Neural crest cell (in vitro differentiated cells): ENCODE data around the gene RBM42. TPM values are rescaled to one million over a fixed set of nuclear protein-coding genes. Genes with fewer than 3 reads are reported as not detected.

Experiments used
- DNase-seq: peaks from one replicate; pipeline ENCODE4 v3.0.0; 2021; ENCODE audit warnings: low read depth, mixed read lengths, low spot score
- H3K27ac Mint-ChIP-seq: one replicate; pipeline ENCODE4 v1.8.0; 2021; ENCODE audit warnings: mild to moderate bottlenecking, mixed read lengths; ENCODE audit not compliant: unreplicated experiment
- H3K27me3 Mint-ChIP-seq: 2 replicates; pipeline ENCODE4 v1.8.0; 2021; ENCODE audit warnings: low read depth, mild to moderate bottlenecking, mixed read lengths
- H3K36me3 Mint-ChIP-seq: 2 replicates; pipeline ENCODE4 v1.8.0; 2021; ENCODE audit warnings: low read depth, mild to moderate bottlenecking, mixed read lengths
- H3K4me1 Mint-ChIP-seq: 2 replicates; pipeline ENCODE4 v1.8.0; 2021; ENCODE audit warnings: mixed read lengths
- H3K4me3 Mint-ChIP-seq: one replicate; pipeline ENCODE4 v1.8.0; 2021; ENCODE audit warnings: mild to moderate bottlenecking, mixed read lengths
- H3K9me3 Mint-ChIP-seq: 2 replicates; pipeline ENCODE4 v1.8.0; 2021; ENCODE audit warnings: mixed read lengths
- CTCF ChIP-seq: fragments of 200-600 bp; sonication (generic); conservative IDR thresholded peaks from 2 replicates; pipeline ENCODE4 v1.5.0; 2021; ENCODE audit warnings: antibody characterized with exemption, mild to moderate bottlenecking
- long read RNA-seq: library from polyadenylated mRNA; unstranded; transcript quantifications from one replicate; pipeline ENCODE4 v2.0.0, GENCODE V29; 2020
- total RNA-seq: library from RNA; stranded (reverse); gene quantifications from 2 replicates; pipeline ENCODE4 v1.2.1, GENCODE V29; 2021

Gene RBM42, protein sequence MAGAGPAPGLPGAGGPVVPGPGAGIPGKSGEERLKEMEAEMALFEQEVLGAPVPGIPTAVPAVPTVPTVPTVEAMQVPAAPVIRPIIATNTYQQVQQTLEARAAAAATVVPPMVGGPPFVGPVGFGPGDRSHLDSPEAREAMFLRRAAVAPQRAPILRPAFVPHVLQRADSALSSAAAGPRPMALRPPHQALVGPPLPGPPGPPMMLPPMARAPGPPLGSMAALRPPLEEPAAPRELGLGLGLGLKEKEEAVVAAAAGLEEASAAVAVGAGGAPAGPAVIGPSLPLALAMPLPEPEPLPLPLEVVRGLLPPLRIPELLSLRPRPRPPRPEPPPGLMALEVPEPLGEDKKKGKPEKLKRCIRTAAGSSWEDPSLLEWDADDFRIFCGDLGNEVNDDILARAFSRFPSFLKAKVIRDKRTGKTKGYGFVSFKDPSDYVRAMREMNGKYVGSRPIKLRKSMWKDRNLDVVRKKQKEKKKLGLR
- total RNA-seq, result 88.1 and 96.8 TPM in 2 replicates
- long read RNA-seq, partial matches to known transcripts, result 0 of 2 reads
- long read RNA-seq, other reads (novel, unspliced or antisense), result 2 of 2 reads

DNA sequence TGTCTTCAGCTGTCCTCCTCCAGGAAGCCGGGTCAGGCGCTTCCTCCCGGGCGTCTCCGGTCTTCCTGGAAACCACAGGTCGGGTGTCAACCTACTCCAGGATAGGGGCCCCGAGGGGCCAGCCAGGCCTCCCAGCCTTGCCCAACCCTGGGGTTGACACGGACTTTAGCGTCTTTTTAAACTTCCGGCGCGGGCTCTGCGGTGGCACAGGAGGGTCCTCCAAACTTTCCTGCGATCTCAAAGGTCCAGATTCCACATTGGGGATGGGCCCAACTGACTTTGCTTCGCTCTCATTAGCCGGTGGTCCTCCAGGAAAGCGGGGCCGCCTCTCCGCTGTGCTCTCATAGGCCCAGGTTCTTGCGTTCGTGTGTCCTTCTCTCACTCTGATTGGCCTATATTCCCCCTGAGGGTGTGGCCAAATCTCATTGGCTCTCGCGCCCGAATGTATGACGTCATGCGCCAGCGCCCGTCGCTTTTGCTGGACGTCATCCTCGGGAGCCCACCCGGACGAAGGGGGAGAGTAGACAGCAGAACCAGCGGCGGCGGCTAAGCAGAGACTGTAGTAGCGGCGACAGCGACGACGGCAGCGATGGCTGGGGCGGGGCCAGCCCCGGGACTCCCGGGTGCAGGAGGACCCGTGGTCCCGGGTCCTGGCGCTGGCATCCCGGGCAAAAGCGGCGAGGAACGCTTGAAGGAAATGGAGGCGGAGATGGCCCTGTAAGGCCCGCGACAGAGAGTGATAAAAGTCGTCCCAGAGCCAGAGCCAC lies at the start of gene RBM42:
Gene RBM42, plus strand, starts transcription at position 472 of the 767 bp plus-strand sequence. Its CDS starts 118 bp downstream, at position 590.
- DNase-seq, result peak; percentile 97
- peak within 1 kb of the TSS; percentile 69 for H3K27ac Mint-ChIP-seq
- no peaks in the 10 kb centered on the region for H3K27me3 Mint-ChIP-seq
- peaks cover 15% of the 10 kb centered on the region for H3K4me1 Mint-ChIP-seq
- H3K4me3 Mint-ChIP-seq, result peak within 1 kb of the TSS; percentile 95
- peaks cover 3% of the 10 kb centered on the region for H3K36me3 Mint-ChIP-seq
- H3K9me3 Mint-ChIP-seq, result no peaks in the 10 kb centered on the region
- TF ChIP-seq CTCF, result no peak

DNA sequence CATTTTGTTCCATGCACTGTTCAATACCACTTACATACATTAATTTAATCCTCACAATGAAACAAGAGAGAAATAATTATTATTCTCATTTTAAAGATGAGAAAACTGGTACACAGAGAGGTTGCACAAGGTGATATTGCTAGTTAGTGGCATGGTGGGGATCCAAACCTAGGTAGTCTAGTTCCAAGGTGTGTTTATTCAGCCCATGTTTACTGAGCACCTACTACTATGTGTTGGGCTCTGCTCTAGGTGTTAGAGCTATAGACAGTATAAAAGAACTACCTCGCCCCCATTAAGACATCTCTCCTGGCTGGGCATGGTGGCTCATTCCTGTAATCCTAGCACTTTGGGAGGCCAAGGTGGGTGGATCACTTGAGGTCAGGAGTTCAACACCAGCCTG lies 46.1 kb upstream of the RBM42 start:
- no peak for TF ChIP-seq CTCF
- H3K36me3 Mint-ChIP-seq, result no peaks in the 10 kb centered on the region

GRCh38 chr19:35585848-35586247 lies 43.0 kb upstream of the RBM42 start, which contains the start of gene PMIS2:
PMIS2 (plus strand) TSS chr19:35586173; CDS start chr19:35586260, 87 bp downstream.
- no peak within 1 kb of the TSS for H3K4me3 Mint-ChIP-seq
- no peak for DNase-seq
- H3K36me3 Mint-ChIP-seq, result no peaks in the 10 kb centered on the region
- peaks cover 64% of the 10 kb centered on the region for H3K27me3 Mint-ChIP-seq
- H3K4me1 Mint-ChIP-seq, result no peaks in the 10 kb centered on the region
- no peaks in the 10 kb centered on the region for H3K9me3 Mint-ChIP-seq
- no peak within 1 kb of the TSS for H3K27ac Mint-ChIP-seq
- TF ChIP-seq CTCF, result no peak

More for the DNA sequence above, 46.1 kb upstream of the RBM42 start:
- Mint-ChIP-seq H3K4me1 (no peaks in the 10 kb centered on the region), H3K27me3 (peaks cover 48% of the 10 kb centered on the region), H3K27ac (no peak overlapping the region), H3K9me3 (peaks cover 1% of the 10 kb centered on the region), H3K4me3 (no peak overlapping the region)
- DNase-seq, result no peak

- H3K4me3 Mint-ChIP-seq, result no peak overlapping the region
- no peaks in the 10 kb centered on the region for H3K9me3 Mint-ChIP-seq
- DNase-seq, result no peak
- no peaks in the 10 kb centered on the region for H3K36me3 Mint-ChIP-seq
- no peak for TF ChIP-seq CTCF
- peaks cover 64% of the 10 kb centered on the region for H3K27me3 Mint-ChIP-seq
- no peaks in the 10 kb centered on the region for H3K4me1 Mint-ChIP-seq
- no peak overlapping the region for H3K27ac Mint-ChIP-seq
Measured at GRCh38 chr19:35587321-35587720, 41.5 kb upstream of the RBM42 start.

DNA sequence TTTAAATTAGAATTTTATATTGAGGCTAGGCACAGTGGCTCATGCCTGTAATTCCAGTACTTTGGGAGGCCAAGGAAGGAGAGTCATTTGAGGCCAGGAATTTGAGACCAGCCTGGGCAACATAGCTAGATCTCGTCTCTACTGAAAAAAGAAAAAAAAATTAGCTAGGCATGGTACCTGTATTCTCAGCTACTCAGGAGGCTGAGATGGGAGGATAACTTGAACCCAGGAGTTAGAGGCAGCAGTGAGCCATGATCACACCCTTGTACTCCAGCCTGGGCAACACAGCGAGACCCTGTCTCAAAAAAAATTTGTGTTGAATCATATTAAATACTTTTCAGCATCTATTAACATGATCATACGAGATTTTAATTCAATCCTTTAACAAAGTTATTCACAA lies 38.0 kb upstream of the RBM42 start:
- H3K9me3 Mint-ChIP-seq, result no peaks in the 10 kb centered on the region

More for the DNA sequence above, 38.0 kb upstream of the RBM42 start:
- Mint-ChIP-seq H3K27ac (no peak overlapping the region), H3K4me1 (no peaks in the 10 kb centered on the region), H3K27me3 (peaks cover 41% of the 10 kb centered on the region), H3K4me3 (no peak overlapping the region), H3K36me3 (no peaks in the 10 kb centered on the region)
- no peak for TF ChIP-seq CTCF
- DNase-seq, result no peak
